Transverse colon (tissue), 4 donors: ENCODE measurements around the gene TBL3. TPM values are rescaled to one million over a fixed set of nuclear protein-coding genes. Genes with fewer than 3 reads are reported as not detected.

Source experiments
- DNase-seq: peaks from one replicate; pipeline ENCODE4 v3.0.0-alpha.2; 2019
- H3K27ac ChIP-seq, 4 donors: fragments of 200-600 bp; sonication (generic); 2 replicates each; pipeline ENCODE4 v1.5.1; 2016 to 2018; ENCODE audit warnings: inconsistent platforms in 4 of 4
- H3K27me3 ChIP-seq: fragments of 200-600 bp; sonication (generic); 2 replicates; pipeline ENCODE4 v1.5.1; 2017; ENCODE audit warnings: inconsistent platforms
- H3K36me3 ChIP-seq, 4 donors: fragments of 200-600 bp; sonication (generic); 2 replicates each; pipeline ENCODE4 v1.5.1; 2017 to 2019; ENCODE audit warnings: inconsistent platforms in 4 of 4
- H3K4me1 ChIP-seq, 4 donors: fragments of 200-600 bp; sonication (generic); 2 replicates each; pipeline ENCODE4 v1.5.1; 2017 to 2020; ENCODE audit warnings: inconsistent platforms in 4 of 4
- H3K4me3 ChIP-seq, 4 donors: fragments of 200-600 bp; sonication (generic); 1 replicate in 1 of 4; 2 replicates in 3 of 4; pipeline versions ENCODE4 v1.5.1 to v1.6.1; 2017 to 2019; ENCODE audit warnings: inconsistent platforms in 4 of 4
- H3K9me3 ChIP-seq, 2 donors: fragments of 200-600 bp; sonication (generic); 2 replicates each; pipeline ENCODE4 v1.5.1; 2017 to 2019; ENCODE audit warnings: inconsistent platforms in 2 of 2
- CTCF ChIP-seq, 5 experiments: fragments of 200-600 bp in 3 of 5; fragments of 450-650 bp in 2 of 5; sonication (generic) in 3 of 5; IDR thresholded peaks; 1 replicate in 2 of 5; 2 replicates in 3 of 5; pipeline ENCODE4 v1.5.1; 2016 to 2017; ENCODE audit warnings: antibody characterized with exemption in 5 of 5, inconsistent platforms in 3 of 5, mild to moderate bottlenecking in 2 of 5, moderate library complexity in 1 of 5
- EP300 ChIP-seq: sonication (generic); formaldehyde crosslinking; IDR thresholded peaks from one replicate; pipeline ENCODE4 v1.6.1; 2017; ENCODE audit warnings: antibody characterized with exemption, low read depth
- POLR2A ChIP-seq: fragments of 450-650 bp; IDR thresholded peaks from one replicate; pipeline ENCODE4 v1.6.1; 2016; ENCODE audit warnings: antibody characterized with exemption, mild to moderate bottlenecking, moderate library complexity
- POLR2AphosphoS5 ChIP-seq, 3 donors: sonication (generic); formaldehyde crosslinking; IDR thresholded peaks; one replicate each; pipeline ENCODE4 v1.6.1; 2016; ENCODE audit warnings: antibody characterized with exemption in 3 of 3
- WGBS, 2 donors: methylation state at CpG; one replicate each; pipeline ENCODE4 v1.1.5; 2018; ENCODE audit warnings: low coverage in 1 of 2; 5-methylcytosine and 5-hydroxymethylcytosine counted together
- in situ Hi-C, 4 donors: fragments of 200-750 bp; cut with MboI; loops; one replicate each; pipeline versions ENCODE4 v1.15.0 to v1.15.1; 2017; ENCODE audit warnings: low sequenced_read_pairs in 3 of 4, low pct_ligation_motif_present in 1 of 4, low pct_unique_long_range_greater_than_20kb in 1 of 4
- intact Hi-C: fragments of 100-400 bp; cut with DNase I; formaldehyde crosslinking; loops from one replicate; pipeline ENCODE4 v1.15.1; 2023; ENCODE audit warnings: low total_unique reads
- total RNA-seq, 4 donors: library from RNA; depleted of rRNA; stranded (reverse); fragments of >200 nt; gene quantifications; one replicate each; pipeline ENCODE4 v1.1.0, GENCODE V29; 2016

TBL3 gene
- total RNA-seq, 4 donors from 2014 or later = 23.2 to 31.0 (median 28.2) TPM

GRCh38 chr16:2001456-2002355 lies 29.9 kb downstream of the TBL3 start:
- in situ Hi-C loops = loop anchor here in 1 of 4 donors (25.0 kb wide), 1 partner anchor 136 kb away; the partner anchor contains the start of genes PKD1 and RAB26
- Histone ChIP-seq H3K9me3 (no peaks in the 10 kb centered on the region), H3K4me3 (no peak overlapping the region), H3K4me1 (peaks cover 12 to 29% (median 19%) of the 10 kb centered on the region in 4 donors), H3K36me3 (peaks cover 0 to 45% (median 28%) of the 10 kb centered on the region in 4 donors), H3K27ac (no peak overlapping the region), H3K27me3 (no peaks in the 10 kb centered on the region)
- TF ChIP-seq POLR2AphosphoS5 (IDR thresholded peaks at IDR 0.05) = no peak
- intact Hi-C loops = loop anchor here (10.0 kb wide), 1 partner anchor 233 kb away; the partner anchor contains the start of gene DNASE1L2
- 93% methylated on average over 48 of the region's 53 CpGs; no CpG with 5 or more reads in 1 of the 2 donors for WGBS, 2 donors
- no peak for DNase-seq

- intact Hi-C loops = loop anchor here (10.0 kb wide), 1 partner anchor 232 kb away; the partner anchor contains the start of gene DNASE1L2
- H3K36me3 ChIP-seq = peaks cover 0 to 45% (median 28%) of the 10 kb centered on the region in 4 donors
- no peak for DNase-seq
Observed at GRCh38 chr16:2002406-2003230, 30.8 kb downstream of the TBL3 start.

GRCh38 chr16:2003231-2003826 lies 31.5 kb downstream of the TBL3 start:
- intact Hi-C loops (loop anchor here (10.0 kb wide), 1 partner anchor 231 kb away; the partner anchor contains the start of gene DNASE1L2), in situ Hi-C loops (loop anchor here in 1 of 4 donors (25.0 kb wide), 1 partner anchor 134 kb away; the partner anchor contains the start of genes PKD1 and RAB26)
- TF ChIP-seq CTCF (IDR thresholded peaks at IDR 0.05) = no peak
- TF ChIP-seq POLR2A = no peak
- no peak for TF ChIP-seq POLR2AphosphoS5 (IDR thresholded peaks at IDR 0.05)
- TF ChIP-seq EP300 = no peak
- no peak overlapping the region for H3K4me3 ChIP-seq
- peaks cover 25 to 43% (median 34%) of the 10 kb centered on the region in 4 donors for H3K4me1 ChIP-seq
- H3K27me3 ChIP-seq = no peaks in the 10 kb centered on the region
- DNase-seq = no peak
- H3K36me3 ChIP-seq = peaks cover 0 to 40% (median 25%) of the 10 kb centered on the region in 4 donors
- peak overlapping the region in 1 of 4 donors; percentile 79 for H3K27ac ChIP-seq
- no peaks in the 10 kb centered on the region for H3K9me3 ChIP-seq
- WGBS, 2 donors = 84% methylated on average over 8 of the region's 8 CpGs; no CpG with 5 or more reads in 1 of the 2 donors

More at GRCh38 chr16:2002406-2003230, 30.8 kb downstream of the TBL3 start:
- Histone ChIP-seq H3K27ac (no peak overlapping the region), H3K4me1 (peaks cover 19 to 36% (median 27%) of the 10 kb centered on the region in 4 donors), H3K4me3 (no peak overlapping the region), H3K27me3 (no peaks in the 10 kb centered on the region), H3K9me3 (no peaks in the 10 kb centered on the region)
- TF ChIP-seq EP300 = no peak
- no peak for TF ChIP-seq POLR2AphosphoS5 (IDR thresholded peaks at IDR 0.05)
- no peak for TF ChIP-seq CTCF (IDR thresholded peaks at IDR 0.05)
- TF ChIP-seq POLR2A = no peak
- WGBS, 2 donors = 95% methylated on average over 40 of the region's 47 CpGs; no CpG with 5 or more reads in 1 of the 2 donors
- in situ Hi-C loops = loop anchor here in 1 of 4 donors (25.0 kb wide), 1 partner anchor 135 kb away; the partner anchor contains the start of genes PKD1 and RAB26
